Peyer's patch (tissue), 4 donors: ENCODE measurements around the gene PTX4. TPM values are rescaled to one million over a fixed set of nuclear protein-coding genes. Genes with fewer than 3 reads are reported as not detected.

Source experiments
- DNase-seq, 3 donors: peaks; one replicate each; pipeline ENCODE4 v3.0.0-alpha.2; 2017 to 2019
- H3K27ac ChIP-seq, 4 donors: fragments of 200-600 bp; sonication (generic); one replicate each; pipeline ENCODE4 v1.5.1; 2016 to 2019
- H3K27me3 ChIP-seq, 2 donors: fragments of 200-600 bp; sonication (generic); one replicate each; pipeline ENCODE4 v1.5.1; 2019
- H3K36me3 ChIP-seq, 3 donors: fragments of 200-600 bp; sonication (generic); one replicate each; pipeline ENCODE4 v1.5.1; 2016 to 2019
- H3K4me1 ChIP-seq, 4 donors: fragments of 200-600 bp; sonication (generic); one replicate each; pipeline ENCODE4 v1.5.1; 2016 to 2019
- H3K4me3 ChIP-seq, 4 donors: fragments of 200-600 bp; sonication (generic); 1 replicate in 3 of 4; 2 replicates in 1 of 4; pipeline ENCODE4 v1.5.1; 2016 to 2019; ENCODE audit warnings: mild to moderate bottlenecking in 1 of 4
- H3K9me3 ChIP-seq, 4 donors: fragments of 200-600 bp; sonication (generic); one replicate each; pipeline ENCODE4 v1.5.1; 2016 to 2019; ENCODE audit warnings: mild to moderate bottlenecking in 1 of 4
- CTCF ChIP-seq, 6 experiments: fragments of 450-650 bp in 4 of 6; fragments of 200-600 bp in 2 of 6; sonication (generic) in 1 of 6; IDR thresholded peaks; one replicate each; pipeline ENCODE4 v1.5.1; 2017 to 2019; ENCODE audit warnings: antibody characterized with exemption in 6 of 6, mild to moderate bottlenecking in 3 of 6, moderate library complexity in 1 of 6
- POLR2A ChIP-seq, 2 donors: fragments of 450-650 bp; IDR thresholded peaks; one replicate each; pipeline ENCODE4 v1.5.1; 2017; ENCODE audit warnings: antibody characterized with exemption in 2 of 2, mild to moderate bottlenecking in 2 of 2, moderate library complexity in 2 of 2
- total RNA-seq, 4 donors: library from RNA; depleted of rRNA; stranded (reverse); fragments of >200 nt; gene quantifications; one replicate each; pipeline ENCODE4 v1.1.0, GENCODE V29; 2016

The PTX4 gene
- total RNA-seq, 4 donors from 2014 or later, result not detected

DNA sequence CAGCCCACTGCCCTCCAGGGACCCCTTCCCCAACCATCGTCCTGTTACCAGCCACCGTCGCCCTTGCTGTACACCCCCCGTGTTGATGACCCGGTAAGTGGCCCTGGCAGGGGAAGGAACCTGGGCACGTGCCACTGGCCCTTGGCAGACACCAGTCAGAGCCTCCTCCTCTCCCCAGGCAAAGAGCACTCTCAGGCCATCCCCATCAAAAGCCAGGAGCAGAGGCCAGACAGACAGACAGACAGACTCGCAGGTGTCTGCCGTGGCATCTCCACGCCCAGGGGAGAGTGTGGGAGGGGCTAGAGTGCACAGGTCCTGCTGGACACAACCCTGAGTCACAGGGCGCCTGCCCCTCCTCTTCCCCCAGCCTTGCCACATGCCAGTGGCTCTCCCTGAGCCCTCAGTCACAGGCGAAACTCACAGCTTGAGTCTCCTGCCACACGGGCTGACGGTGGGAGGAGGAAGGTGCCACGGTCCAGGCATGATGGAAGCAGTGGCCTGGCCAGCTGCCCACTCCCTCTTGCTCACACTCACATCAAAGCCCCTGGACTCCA is 21.7 kb downstream of the PTX4 start:
- DNase-seq, result no peak

GRCh38 chr16:1466054-1466453 is 22.7 kb downstream of the PTX4 start:
- no peak for DNase-seq
- Histone ChIP-seq H3K9me3 (no peaks in the 10 kb centered on the region), H3K27ac (no peak overlapping the region), H3K4me3 (no peak overlapping the region), H3K36me3 (peaks cover 0 to 17% (median 0%) of the 10 kb centered on the region in 3 donors), H3K27me3 (no peaks in the 10 kb centered on the region), H3K4me1 (peaks cover 0 to 14% (median 0%) of the 10 kb centered on the region in 4 donors)
- no peak for TF ChIP-seq POLR2A (IDR thresholded peaks at IDR 0.05)
- TF ChIP-seq CTCF (IDR thresholded peaks at IDR 0.05), result no peak

More for the DNA sequence above, 21.7 kb downstream of the PTX4 start:
- TF ChIP-seq CTCF (IDR thresholded peaks at IDR 0.05), result no peak
- no peak for TF ChIP-seq POLR2A (IDR thresholded peaks at IDR 0.05)
- Histone ChIP-seq H3K27me3 (no peaks in the 10 kb centered on the region), H3K4me3 (no peak overlapping the region), H3K27ac (no peak overlapping the region), H3K36me3 (peaks cover 0 to 11% (median 0%) of the 10 kb centered on the region in 3 donors), H3K4me1 (peaks cover 0 to 16% (median 0%) of the 10 kb centered on the region in 4 donors), H3K9me3 (no peaks in the 10 kb centered on the region)

DNA sequence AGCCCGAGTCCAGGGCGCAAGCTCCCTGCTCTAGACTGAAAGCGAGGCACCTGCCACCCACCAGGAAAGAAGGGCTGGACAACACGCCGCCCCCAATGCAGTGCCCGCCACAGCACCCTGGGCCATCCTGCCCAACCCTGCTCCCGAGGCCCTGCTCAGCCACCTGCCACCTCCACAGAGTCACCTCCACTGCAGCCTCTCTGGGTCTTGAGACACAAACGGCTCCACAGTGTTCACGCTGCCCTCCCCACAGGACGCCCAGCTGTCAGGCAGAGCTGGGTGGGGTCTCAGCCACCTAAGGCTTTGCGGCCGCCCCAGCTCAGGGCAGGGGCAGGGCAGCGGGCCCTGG is 23.2 kb downstream of the PTX4 start:
- H3K4me3 ChIP-seq, result no peak overlapping the region
- no peaks in the 10 kb centered on the region for H3K9me3 ChIP-seq
- no peak for DNase-seq
- peaks cover 0 to 9% (median 0%) of the 10 kb centered on the region in 4 donors for H3K4me1 ChIP-seq
- H3K27me3 ChIP-seq, result no peaks in the 10 kb centered on the region
- H3K27ac ChIP-seq, result no peak overlapping the region
- peaks cover 0 to 22% (median 0%) of the 10 kb centered on the region in 3 donors for H3K36me3 ChIP-seq
- no peak for TF ChIP-seq POLR2A (IDR thresholded peaks at IDR 0.05)
- no peak for TF ChIP-seq CTCF (IDR thresholded peaks at IDR 0.05)

GRCh38 chr16:1464894-1465566 is 23.7 kb downstream of the PTX4 start:
- H3K27me3 ChIP-seq, result no peaks in the 10 kb centered on the region
- peaks cover 0 to 27% (median 0%) of the 10 kb centered on the region in 3 donors for H3K36me3 ChIP-seq
- H3K4me3 ChIP-seq, result no peak overlapping the region
- TF ChIP-seq CTCF (IDR thresholded peaks at IDR 0.05) (no peak), POLR2A (IDR thresholded peaks at IDR 0.05) (no peak)
- peaks cover 0 to 4% (median 0%) of the 10 kb centered on the region in 4 donors for H3K4me1 ChIP-seq
- no peaks in the 10 kb centered on the region for H3K9me3 ChIP-seq
- DNase-seq, result no peak
- no peak overlapping the region for H3K27ac ChIP-seq

DNA sequence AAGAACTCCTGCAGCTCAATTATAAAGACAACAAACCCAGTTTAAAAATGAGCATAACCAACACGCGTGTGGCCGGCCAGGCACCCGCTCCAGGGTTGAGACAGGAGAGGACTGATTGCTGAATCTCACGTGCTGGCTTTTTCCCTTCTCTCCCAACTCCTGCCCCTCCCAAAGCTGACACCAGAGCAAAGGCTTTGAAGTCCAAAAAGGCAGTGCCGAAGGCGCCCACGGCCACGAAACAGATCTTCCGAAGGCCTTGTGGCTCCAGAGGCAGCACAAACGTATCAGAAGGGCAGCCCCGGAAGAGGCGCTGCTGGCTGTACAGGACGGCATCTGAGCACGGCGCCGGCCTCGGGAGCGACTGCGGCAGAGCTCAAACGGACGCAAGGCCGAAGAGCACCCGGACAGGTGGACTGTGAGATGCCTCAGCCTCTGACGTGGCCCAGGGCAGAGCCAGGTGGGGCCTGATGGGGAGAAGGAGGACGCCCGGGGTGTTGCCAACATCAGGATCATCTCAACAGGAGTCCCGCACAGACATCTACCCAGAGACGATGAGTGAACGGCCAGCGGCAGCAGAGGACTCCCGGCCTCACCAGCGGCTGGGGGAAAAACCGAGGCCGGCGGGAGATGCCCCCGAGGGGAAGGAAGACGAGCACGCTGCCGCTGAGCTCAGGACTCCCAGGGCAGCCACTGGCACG is 24.4 kb downstream of the PTX4 start:
- Histone ChIP-seq H3K27me3 (no peaks in the 10 kb centered on the region), H3K27ac (no peak overlapping the region), H3K9me3 (no peaks in the 10 kb centered on the region), H3K36me3 (peaks cover 0 to 31% (median 0%) of the 10 kb centered on the region in 3 donors), H3K4me1 (no peaks in the 10 kb centered on the region), H3K4me3 (no peak overlapping the region)
- TF ChIP-seq CTCF (IDR thresholded peaks at IDR 0.05) (no peak), POLR2A (IDR thresholded peaks at IDR 0.05) (no peak)
- DNase-seq, result no peak
